ENCODE data around the gene PIEZO2. TPM values are rescaled to one million over a fixed set of nuclear protein-coding genes. Genes with fewer than 3 reads are reported as not detected.
A peak's percentile ranks its signal among the peaks of the same experiment; 100 is the strongest.
"Not testable (repeated sequence)": the region's sequence is repeated elsewhere in the genome, so short reads cannot be mapped to it uniquely, and the experiment has no call there.

PIEZO2 gene
- total RNA-seq, 1 experiment from 2014 or later, result not detected

DNA sequence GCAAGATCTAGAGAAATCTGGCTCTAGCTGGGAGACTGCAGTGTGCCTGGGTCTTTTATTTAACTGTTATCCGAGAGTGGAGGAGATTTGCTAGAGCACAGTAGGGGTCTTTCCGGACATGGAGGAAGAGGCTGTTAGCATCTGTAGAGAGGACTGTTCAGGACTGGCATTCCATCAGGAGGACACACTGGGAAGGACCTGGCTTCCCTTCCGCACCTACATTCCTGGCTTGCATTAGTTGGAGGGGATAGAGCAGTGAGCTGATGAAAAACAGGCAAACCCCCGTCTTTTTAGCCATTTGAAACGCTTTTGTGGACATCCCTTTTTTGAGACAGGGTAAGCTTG lies 874 bp upstream of the PIEZO2 start:
- no peak for DNase-seq (ENCODE audit: low spot score)

DNA sequence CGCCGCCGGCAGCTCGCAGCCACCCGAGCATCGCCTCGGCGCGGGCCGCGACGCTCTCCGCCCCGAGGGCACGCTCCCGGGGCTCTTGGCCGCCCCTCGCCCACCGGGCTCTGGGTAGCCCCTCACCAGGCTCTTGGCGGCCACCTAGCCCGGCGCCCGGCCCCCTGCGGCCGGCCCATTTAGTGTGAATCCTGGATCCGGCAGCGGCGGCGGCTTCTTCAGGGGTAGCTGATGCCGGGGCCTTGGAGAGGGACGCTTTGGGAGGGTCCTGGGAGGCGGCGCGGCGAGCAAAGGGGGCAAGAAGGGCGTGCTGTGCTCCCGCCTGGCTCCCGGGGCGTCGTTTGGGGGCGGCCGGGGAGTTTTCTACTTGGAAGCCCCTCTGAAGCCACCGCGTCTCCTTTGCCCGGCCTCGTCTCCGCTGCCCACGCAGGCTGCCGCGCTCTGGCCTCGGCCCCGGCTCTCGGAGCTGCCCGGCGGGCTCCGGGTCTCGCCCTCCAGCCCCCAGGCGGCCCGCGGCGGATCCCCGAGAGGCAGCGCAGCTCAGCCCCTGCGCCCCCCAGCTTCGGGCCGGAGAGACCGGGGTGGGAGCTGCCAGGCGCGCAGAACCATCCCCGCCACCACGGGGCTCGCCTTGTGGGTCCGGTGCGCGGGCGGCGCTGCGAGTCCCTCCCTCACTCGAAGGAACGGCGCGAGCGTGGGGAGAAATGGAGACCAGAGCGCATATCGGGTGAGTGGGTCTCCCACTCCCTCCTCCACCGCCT lies 509 bp downstream of the PIEZO2 start:
- DNase-seq (ENCODE audit: low spot score), result no peak

GRCh38 chr18:11147962-11148679 lies 1.2 kb downstream of the PIEZO2 start:
- DNase-seq (ENCODE audit: low spot score), result no peak

DNA sequence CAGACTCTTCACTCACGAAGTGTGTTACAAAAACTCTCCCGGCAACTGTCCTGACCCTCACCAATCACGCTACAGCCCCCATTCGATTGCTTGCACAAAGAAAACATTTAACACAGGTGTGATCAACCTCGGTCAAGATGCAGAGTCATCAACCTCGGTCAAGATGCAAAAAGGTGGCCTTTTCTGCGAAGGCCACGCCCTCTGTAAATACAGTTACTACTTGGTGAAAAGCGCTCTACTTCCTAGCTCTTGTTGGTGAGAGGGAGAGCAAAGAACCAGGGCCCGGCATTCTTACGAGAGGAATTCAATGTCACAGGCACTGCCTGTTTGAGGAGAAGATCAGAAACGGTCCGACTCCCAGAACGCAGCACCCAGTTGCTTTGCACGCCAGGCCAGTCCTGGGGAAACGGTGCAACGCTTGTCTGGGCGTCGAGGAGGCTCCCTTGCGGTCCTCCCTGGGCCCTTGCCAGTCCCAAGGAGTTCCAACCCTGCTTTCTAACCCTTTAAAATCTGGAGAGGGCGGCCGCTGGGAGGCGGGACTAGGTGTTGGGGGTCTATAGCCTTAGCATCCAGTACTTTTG lies 1.9 kb downstream of the PIEZO2 start:
- DNase-seq (ENCODE audit: low spot score), result no peak

DNA sequence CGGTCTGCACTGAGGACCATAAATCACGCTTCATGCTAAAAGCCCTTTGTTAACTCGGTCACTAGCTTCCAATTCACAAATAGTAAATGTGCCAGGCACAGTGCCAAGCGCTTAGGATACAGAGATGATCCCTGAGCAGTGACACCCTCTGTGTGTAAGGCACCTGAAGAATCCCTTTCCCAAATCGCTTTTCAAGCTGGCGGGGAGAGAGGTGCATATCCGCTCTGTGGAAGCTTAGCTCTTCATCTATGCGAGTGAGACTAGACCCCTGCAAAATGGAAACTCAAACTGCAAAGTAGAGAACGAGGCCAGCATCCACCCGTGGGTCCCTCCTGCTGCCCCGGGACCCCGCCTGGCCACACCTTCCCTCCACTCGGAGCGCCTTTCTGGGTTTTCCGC lies 2.4 kb downstream of the PIEZO2 start:
- no peak for DNase-seq (ENCODE audit: low spot score)

DNA sequence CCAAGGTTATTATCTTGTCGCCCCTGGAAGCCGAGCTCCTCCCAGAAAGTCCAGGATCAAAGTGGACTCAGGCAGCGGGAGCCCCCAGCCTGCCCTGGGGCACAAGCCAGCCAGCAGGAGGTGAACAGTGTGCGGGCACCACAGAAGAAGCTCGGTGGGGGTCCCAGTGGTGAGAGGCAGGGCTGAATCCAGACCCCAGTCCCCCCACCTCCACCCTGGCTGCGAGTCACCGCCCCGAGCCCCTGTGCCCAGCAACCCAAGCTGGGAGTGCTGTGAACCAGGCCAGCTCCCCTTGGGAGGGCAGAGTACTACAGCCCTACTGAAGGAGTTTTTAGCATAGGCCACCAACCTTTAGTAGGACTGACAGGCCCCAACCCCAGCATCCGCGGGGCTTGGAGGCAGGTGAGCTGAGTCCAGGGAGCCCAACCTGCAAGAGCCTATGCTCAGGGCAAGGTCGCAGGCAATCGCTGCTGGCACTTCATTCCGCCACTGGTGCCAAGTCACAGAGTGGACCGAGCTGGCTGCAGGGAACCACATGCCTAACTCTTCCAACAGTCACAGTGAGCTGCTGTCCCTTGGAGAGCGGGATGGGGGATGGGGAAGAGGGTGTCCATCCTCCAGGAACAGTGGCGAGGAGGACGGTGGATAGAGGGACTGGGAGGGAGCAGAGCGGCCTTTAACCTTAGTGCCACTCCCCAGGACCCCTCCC lies 3.0 kb downstream of the PIEZO2 start:
- DNase-seq (ENCODE audit: low spot score), result no peak

DNA sequence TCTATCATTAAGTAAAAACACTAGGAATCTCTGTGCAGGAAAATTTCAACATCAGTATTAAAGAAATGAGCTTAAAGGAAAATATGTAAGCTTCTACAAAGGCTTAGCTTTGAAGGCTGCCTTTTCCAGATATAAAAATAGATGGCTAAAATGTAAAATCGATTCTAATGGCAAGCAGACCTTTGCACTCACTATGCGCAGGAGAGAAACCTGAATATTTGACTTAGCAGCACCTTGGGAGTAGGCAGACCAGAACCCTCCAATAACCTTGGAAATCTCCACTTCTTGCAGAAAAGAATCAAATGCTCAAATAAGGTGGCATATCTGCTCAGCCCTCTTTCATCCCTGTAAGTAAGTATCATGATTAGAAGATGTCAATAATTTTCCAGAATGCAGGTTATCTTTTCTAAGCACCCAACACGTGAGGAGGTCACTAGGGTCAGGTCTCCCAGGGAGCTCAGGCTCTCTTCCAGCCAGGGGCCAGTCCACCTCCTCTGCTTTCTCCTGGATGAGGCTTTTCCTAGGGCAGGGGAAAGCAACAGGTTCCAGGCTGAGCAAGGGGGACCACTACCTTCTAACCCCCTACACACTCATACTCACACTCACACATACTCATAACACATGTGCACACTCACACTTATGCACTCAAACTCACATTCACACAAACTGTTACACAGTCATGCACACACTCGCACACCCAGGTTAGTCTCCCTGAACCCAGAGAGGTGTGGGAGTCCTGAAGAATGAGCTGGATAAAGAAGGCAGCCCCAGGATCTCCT lies 3.8 kb downstream of the PIEZO2 start:
- no peak for DNase-seq (ENCODE audit: low spot score)

GRCh38 chr18:11137400-11137799 lies 12.0 kb downstream of the PIEZO2 start:
- no peak for DNase-seq (ENCODE audit: low spot score)

DNA sequence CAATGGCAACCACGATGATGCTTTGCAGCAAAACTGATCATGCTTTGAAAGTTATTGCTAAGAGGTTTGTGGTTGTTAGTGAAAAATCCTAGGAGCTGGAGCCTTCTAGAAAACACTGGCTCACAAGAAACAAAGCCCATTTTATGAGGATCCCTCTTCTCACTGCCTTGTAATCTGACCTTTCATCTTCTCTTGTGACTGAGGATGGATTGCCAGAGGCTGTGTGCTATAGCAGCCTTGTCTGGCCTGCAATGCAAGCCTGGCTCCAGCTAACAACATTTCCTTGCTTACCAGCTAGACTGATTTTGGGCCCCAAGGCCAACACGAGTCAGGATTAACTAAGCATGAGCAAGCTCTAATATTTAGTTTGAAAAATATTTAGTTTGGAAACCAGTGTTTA lies 13.1 kb downstream of the PIEZO2 start:
- DNase-seq (ENCODE audit: low spot score), result no peak

- DNase-seq (ENCODE audit: low spot score), result no peak
These were observed 14.4 kb downstream of the PIEZO2 start for GRCh38 chr18:11134940-11135339.

- DNase-seq (ENCODE audit: low spot score), result not testable (repeated sequence)
These were observed 20.3 kb downstream of the PIEZO2 start for GRCh38 chr18:11129059-11129458.

- no peak for DNase-seq (ENCODE audit: low spot score)
These were observed 23.7 kb downstream of the PIEZO2 start for GRCh38 chr18:11125492-11126315.

- no peak for DNase-seq (ENCODE audit: low spot score)
These were observed 25.3 kb downstream of the PIEZO2 start for GRCh38 chr18:11124054-11124453.

DNA sequence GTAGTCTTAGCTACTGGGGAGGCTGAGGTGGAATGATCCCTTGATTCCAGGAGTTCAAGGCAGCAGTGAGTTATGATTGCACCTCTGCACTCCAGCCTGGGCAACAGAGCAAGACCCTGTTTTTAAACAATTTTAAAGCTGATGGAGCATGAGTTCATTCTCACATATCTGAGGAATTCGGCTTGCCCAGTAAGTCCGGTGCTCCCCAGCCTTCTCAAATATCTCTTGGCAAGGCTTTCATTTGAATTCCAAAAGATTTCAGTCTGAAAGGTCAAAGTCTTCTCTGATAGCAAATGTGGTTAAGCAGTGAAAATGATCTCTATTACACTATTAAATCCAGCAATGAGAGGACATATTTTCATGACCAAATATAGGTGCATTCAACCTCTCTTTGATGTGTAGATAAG lies 27.9 kb downstream of the PIEZO2 start:
- DNase-seq (ENCODE audit: low spot score), result peak; percentile 22

- DNase-seq (ENCODE audit: low spot score), result peak; percentile 57
These were observed 29.3 kb downstream of the PIEZO2 start for GRCh38 chr18:11119959-11120587.

- DNase-seq (ENCODE audit: low spot score), result peak; percentile 22
These were observed 29.8 kb downstream of the PIEZO2 start for GRCh38 chr18:11119550-11119949.

DNA sequence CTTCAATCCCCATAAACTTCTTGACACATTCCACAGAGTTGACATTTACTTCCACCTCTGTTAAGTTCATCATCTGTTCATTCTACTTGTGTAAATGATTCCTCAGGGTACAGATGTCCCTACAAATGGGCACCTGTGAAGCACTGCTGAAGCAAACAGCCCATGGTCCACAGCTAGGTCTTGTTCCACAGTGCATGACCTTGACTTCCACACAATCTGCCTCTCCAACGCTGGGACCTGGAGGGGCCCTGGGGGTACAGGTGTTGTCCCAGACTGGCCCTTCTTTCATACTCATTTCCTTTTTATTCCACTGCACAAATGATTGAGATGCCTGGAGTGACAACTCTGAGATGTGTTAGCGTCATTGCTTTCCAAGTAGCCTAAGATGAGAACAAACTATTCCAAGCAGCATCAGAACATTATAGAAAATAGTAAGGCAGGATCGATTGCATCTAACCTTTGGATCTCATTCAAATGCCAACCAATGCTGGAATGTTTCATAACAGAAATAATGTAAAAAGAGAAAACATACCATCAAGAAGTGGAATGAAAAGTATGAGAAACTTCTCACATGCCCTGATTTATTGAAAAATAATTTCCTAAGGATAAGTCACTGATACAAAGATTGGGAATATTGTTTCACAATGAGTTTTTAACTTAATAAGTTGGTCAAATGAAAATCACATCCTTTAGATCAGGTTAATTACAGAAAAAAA lies 31.2 kb downstream of the PIEZO2 start:
- no peak for DNase-seq (ENCODE audit: low spot score)

- DNase-seq (ENCODE audit: low spot score), result no peak
These were observed 34.1 kb downstream of the PIEZO2 start for GRCh38 chr18:11115276-11115675.

DNA sequence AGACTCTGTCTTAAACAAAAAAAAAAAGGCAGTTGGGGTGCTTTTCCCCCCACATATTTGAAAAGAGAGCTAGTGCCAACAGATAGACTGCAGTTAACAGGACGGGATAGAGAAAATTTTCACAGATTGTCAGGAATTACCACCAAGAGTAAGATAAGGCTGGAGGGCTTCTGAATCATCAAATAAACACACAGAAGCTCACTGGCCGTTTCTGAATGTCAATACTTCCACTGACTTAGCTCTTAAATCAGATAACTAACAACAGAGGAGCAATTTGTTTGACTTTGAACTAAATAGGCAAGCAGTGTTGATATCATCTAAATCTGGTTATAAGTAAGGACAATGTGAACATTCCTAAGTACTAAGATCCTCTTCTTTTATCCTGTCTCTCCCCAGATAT lies 34.7 kb downstream of the PIEZO2 start:
- DNase-seq (ENCODE audit: low spot score), result no peak

Measured in HT-29 (cell line).